Myocyte (in vitro differentiated cells): ENCODE measurements around the gene CYB5R3. TPM values are rescaled to one million over a fixed set of nuclear protein-coding genes. Genes with fewer than 3 reads are reported as not detected.
A peak's percentile ranks its signal among the peaks of the same experiment; 100 is the strongest.
"Not testable (repeated sequence)": the region's sequence is repeated elsewhere in the genome, so short reads cannot be mapped to it uniquely, and the experiment has no call there.

Experiments
- DNase-seq: peaks from one replicate; pipeline ENCODE4 v3.0.0-alpha.2; 2012; ENCODE audit warnings: low read depth
- total RNA-seq: library from RNA; depleted of rRNA; stranded (reverse); fragments of >200 nt; gene quantifications from 2 replicates; pipeline ENCODE4 v1.2.3, GENCODE V29; 2014

The CYB5R3 gene
- total RNA-seq, 1 donor from 2014 or later, result 237 TPM

DNA sequence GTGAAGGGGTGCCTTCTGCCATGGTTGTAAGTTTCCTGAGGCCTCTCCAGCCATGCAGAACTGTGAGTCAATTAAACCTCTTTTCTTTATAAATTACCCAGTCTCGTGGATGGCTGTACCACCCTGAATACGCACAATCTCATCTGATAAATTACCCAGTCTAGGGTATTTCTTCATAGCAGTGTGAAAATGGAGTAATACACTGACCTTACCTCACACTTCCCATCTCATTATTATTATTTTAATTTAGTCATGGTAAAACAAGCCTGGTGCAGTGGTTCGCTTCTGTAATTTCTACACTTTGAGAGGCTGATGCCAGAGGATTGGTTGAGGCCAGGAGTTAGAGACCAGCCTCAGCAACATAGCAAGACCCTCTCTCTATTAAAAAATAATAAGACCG is 30.5 kb upstream of the CYB5R3 start:
- no peak for DNase-seq

- no peak for DNase-seq
These were observed 29.7 kb upstream of the CYB5R3 start for GRCh38 chr22:42678894-42679293.

DNA sequence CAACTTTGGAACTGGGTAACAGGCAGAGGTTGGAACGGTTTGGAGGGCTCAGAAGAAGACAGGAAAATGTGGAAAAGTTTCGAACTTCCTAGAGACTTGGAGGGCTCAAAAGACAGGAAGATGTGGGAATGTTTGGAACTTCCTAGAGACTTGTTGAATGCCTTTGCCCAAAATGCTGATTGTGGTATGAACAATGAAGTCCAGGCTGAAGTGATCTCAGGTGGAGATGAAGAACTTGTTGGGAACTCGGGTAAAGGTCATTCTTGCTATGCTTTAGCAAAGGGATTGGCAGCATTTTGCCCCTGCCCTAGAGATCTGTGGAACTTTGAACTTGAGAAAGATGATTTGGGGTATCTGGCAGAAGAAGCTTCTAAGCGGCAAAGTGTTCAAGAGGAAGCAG is 28.7 kb upstream of the CYB5R3 start:
- not testable (repeated sequence) for DNase-seq

DNA sequence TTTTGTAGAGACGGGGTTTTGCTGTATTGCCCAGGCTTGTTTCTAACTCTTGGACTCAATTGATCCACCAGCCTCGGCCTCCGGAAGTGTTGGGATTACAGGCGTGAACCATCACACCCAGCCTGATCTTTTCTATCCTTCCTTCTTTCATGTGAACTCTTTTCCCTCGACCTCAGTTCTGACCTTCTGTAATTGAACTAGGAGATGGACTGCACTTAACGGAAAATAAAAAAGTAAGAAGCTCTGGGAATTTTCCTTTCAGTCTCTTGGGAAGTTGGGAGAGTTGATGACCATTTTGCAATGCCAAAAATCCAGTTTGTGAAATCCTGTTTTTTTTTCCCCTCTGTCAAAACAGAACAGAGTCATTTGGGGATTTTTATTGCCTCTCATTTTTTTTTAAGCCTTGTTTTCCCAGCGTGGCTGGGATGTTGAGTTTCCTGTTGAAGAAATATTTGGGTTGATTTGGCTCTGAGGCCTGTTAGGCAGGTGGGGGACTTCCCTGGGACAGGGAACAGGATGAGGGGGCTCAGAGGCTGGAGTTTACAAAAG is 26.9 kb upstream of the CYB5R3 start:
- DNase-seq, result peak; percentile 43

DNA sequence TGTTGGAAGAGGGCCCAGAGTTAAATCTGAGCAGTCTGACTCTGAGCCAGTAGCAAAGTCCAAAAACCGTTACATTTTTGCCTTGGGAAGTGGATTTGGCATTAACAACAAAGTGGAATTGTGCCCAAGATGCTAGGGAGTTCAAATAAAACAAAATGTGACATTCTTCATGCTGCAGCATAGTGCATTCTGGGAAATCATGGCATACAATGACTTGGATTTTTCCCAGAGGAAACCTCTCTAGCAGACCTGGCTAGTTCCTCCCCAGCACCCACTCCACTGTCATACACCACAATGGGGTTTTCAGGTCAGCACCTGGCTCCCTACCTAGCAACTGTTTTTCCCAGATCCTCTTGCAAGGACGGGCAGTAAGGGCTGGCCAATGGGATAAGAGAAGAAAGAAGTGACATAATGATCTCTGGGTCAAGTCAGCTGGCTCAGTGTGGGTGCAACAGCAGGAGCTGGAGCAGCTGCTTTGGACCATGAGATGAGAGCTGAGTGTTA is 24.8 kb upstream of the CYB5R3 start:
- DNase-seq, result peak; percentile 26

GRCh38 chr22:42673071-42673470 is 23.9 kb upstream of the CYB5R3 start:
- DNase-seq, result not testable (repeated sequence)

- no peak for DNase-seq
These were observed 21.9 kb upstream of the CYB5R3 start for GRCh38 chr22:42670921-42671709.

DNA sequence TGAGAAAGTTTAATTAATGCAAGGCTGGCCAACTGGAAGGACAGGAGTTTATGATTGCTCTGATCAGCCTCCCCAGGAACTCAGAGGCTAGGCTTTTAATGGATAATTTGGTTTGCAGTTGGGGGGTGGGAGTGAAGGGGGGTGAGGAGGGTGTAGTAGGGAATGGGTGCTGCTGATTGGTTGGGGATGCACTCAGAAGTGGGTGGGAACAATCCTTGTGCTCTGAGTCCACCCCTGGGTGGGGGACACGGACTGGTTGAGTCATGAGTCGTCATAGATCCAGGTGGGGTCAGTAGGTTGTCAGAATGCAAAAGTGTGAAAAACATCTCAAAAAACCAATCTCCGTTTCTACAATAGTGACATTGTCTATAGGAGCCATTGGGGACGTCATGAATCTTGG is 20.9 kb upstream of the CYB5R3 start:
- DNase-seq, result no peak

DNA sequence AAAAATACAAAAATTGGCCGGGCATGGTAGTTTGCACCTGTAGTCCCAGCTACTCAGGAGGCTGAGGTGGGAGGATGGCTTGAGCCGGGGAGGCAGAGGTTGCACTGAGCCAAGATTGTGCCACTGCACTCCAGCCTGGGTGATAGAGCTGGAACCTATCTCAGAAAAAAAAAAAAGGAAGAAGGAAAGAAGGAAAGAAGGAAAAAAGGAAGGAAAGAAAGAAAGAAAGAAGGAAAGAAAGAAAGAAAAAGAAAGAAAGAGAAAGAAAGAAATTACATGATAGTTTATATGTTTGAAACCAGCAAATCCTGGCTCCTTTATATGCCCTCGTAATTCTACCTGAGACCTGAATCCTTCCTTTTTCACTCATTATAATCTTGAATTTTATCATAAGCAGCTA is 17.2 kb upstream of the CYB5R3 start:
- not testable (repeated sequence) for DNase-seq

DNA sequence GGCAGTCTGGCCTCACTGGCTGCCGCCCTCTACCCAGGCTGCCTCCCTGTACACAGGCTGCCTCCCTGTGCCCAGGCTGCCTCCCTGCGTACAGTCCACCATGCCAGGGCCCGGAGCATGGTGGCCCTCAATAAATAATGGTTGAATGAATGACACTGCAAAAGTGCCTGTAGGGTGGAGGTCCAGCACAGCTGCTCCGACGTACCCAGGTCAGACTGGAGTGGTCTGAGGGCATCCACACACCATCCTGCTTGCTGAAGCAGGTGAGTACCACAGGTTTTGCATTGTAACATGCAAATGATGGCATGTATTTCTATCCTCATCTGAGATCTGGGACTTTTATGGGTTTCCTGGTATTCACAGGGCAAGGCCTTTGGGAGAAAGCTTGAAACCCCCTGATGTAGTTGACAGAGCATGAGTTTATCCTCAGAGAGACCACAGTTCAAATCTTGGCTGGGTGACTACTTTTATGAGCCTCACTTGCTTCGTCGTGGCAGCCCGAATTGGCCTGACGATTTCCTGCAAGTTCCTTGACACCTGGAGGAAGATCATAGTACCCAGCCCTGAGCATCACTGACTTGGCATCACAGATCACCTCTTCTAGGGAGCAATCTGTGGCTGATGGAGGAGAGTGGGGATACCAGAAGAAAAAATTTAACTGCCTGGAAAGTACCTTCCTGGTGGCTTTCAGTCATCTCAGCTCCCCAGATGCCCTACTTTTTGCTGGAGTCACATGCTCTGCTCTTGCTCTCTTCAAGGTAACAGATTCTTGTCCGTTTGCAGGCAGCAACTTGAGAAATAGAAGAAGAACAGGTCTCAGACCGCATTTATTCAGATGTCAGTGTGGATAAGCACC is 16.0 kb upstream of the CYB5R3 start:
- DNase-seq, result no peak

DNA sequence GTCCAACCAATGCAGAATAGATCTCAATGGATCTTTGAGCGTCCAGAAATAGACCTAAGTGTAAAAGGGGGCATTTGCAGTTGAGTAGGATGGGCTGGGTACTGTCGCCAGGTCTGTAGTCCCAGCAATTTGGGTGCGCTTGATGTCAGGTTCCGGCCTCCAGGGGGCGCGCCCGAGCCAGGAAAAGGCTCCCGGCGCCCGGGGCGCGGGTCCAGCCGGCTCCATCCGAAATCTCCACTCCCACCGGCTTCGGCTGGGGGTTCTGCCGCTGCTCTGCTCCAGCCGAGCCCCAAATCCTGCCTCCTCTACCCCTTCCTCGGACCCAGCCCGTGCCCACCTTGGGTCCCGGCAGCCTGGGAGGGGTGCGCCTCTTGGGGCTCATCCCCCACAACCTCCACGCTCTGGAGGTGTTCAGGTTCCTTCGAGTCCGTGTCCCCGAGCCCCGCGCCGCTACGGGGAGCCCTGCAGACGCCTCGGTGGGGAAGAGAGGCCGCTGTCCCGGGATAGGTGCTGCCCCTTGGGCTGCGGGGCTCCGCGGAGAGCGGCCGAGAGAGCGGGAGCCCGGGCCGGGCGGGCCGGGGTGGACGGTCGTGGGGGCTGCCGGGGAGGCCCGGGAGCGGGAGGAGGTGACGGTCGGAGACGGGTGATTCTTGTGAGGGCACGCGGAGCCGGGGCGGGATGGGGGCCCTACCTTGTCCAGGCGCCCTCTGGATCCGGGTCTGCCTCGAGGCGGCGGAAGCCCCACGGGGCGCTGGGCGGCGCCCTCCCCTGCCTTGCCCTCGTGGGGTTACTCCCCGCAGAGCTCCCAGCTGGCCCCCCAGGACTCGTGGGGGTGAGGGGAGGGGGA is 13.0 kb upstream of the CYB5R3 start:
- peak; percentile 79 for DNase-seq

- no peak for DNase-seq
These were observed 7.4 kb upstream of the CYB5R3 start for GRCh38 chr22:42656578-42656977.

DNA sequence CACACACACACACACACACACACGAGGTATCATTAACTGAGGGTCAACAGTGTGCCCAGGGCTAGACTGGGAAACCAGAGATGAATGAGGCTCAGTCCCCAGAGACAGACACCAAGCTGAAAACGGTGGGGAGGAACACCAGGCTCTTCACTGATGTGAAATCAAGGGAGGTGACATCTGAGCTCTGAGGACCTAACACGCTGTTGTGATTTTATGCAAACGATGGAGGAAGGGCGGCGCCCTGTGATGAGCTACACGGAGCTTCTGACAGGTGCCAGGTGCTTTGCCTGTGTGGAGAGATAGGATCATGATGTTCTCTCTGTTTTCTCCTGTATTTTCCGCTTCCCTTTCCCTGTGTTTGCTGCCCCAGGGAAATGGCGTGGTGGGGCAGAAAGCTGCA is 6.5 kb upstream of the CYB5R3 start:
- no peak for DNase-seq

DNA sequence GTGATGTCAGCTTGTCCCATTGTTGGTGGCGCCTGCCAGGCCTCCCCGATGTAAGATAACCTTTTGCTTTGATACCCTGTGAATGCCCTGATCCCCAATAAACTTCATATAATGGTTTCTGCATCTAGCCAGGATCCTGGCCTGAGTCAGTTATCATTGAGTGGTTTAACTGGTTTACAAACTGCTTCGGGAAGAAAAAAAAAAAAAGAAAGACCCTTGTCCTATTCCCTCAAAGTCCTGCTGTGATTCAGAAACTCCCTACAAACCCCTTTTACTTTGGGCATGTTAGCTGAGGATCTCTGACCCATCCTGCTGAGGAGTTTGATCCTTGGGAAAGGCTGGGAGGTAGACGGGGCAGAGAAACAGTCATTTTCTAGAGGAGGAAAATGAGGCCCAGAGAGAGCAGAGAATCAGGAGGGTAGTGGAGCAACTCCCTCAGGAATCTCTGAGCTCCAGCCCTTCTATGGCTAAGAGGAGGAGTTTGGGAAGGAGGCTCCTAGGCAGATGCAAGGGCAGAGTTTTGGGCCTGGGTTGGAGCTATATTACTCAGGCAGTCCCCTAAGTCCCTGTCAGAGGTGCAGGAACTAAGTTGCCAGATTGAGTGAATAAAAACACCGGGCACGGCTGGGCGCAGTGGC is 5.4 kb upstream of the CYB5R3 start:
- DNase-seq, result no peak

GRCh38 chr22:42653999-42654398 is 4.8 kb upstream of the CYB5R3 start:
- no peak for DNase-seq

- DNase-seq, result no peak
These were observed 1.9 kb upstream of the CYB5R3 start for GRCh38 chr22:42651134-42651533.

GRCh38 chr22:42648368-42649245 is 585 bp downstream of the CYB5R3 start:
- DNase-seq, result peak; percentile 78

GRCh38 chr22:42648017-42648367 is 1.2 kb downstream of the CYB5R3 start:
- DNase-seq, result no peak
